IPS-18c (cell line): ENCODE data around the gene LRP1B.

Experiments
- H3K4me3 ChIP-seq: 2 replicates; pipeline ENCODE4 v1.7.0; 2013; ENCODE audit warnings: low read depth, mild to moderate bottlenecking, low read length, moderate library complexity; ENCODE audit not compliant: insufficient read depth
- H3K9me3 ChIP-seq: one replicate; pipeline ENCODE4 v1.6.1; 2013; ENCODE audit warnings: mild to moderate bottlenecking, low read length, moderate library complexity; ENCODE audit not compliant: control insufficient read depth, insufficient read depth

LRP1B gene

DNA sequence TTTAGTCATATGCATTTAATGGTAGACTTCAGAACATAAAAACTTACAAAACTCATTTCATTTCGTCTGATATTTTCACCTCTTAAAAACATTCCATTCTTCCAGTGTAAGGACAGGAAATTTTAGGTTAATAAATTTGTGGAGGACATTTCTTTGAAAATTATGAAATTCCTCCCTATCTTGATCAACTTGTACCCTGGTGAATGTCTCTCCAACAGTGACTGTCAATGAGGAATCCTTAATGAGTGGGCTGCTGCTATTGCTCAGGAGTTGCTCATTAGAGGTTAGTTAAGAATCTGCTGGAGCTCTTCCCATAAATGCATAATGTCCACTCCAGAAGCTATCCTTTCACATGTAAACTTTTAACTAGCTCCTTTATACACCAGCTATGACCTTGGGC, 69.1 kb downstream of the LRP1B start:
- no peak overlapping the region for H3K4me3 ChIP-seq
- no peaks in the 10 kb centered on the region for H3K9me3 ChIP-seq

DNA sequence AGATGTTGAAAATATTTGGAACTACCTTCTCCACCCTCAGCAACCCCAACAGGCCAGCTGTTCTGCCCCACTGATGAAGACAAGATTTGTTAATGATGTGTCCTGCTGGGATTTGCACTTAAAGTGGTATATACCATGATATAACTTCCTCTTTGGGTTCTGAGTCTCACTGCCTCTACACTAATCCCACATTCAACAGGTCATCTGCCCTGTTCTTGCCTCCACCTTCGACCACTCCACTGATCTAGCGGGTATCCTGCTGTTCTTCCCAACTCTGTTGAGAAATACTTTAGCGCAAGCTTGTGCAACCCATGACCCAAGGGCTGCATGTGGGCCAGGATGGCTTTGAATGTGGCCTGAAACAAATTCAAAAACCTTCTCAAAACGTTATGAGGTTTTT, 72.7 kb downstream of the LRP1B start:
- H3K4me3 ChIP-seq: no peak overlapping the region
- H3K9me3 ChIP-seq: no peaks in the 10 kb centered on the region

DNA sequence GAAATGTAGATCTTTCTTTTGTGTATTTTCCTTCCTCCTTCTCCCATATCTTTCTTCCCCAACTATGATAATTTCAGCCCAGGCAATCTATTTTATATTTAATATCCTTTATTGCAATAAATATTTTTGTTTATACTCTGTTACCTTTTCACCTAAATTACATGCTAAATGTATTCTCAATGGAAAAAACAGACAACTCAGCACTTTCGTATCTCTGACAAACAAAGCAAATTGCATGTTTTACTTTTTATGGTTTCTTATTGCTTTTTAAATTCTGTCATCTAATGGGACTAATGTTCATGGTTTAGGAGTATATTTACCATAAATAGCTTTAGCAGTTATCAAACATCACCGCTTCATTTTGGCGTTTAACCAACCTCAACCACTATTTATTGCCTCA, 74.0 kb downstream of the LRP1B start:
- no peak overlapping the region for H3K4me3 ChIP-seq
- no peaks in the 10 kb centered on the region for H3K9me3 ChIP-seq

DNA sequence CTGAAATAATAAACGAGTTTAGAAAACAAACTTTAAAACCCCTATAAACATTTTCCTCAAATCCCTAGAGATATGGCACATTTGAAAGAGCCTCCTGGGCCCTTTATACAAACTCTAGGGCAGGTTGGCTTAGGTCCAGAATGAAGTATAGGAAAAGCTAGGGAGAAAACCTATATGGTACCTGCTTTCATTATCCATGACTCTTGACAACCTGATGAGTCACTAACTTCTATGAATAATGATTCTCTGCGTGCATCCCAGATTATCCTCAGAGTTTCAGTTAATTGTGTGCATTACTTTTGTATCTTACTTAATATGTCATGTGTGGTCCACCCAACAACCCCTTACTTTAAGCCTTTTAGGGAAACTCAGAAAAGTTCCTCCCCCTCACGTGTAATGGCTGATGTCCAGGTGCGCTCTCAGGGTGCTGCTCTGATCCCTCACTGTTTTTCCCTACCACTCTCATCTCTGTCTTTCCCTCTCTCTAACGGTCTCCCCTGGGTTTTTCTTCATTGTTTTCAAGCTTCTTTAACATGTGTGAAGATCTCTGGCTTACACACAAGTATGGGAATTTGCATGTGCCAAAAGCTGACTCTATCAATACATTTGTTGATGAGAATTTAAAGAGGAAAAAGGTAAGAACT, 78.5 kb downstream of the LRP1B start:
- H3K4me3 ChIP-seq: no peak overlapping the region

DNA sequence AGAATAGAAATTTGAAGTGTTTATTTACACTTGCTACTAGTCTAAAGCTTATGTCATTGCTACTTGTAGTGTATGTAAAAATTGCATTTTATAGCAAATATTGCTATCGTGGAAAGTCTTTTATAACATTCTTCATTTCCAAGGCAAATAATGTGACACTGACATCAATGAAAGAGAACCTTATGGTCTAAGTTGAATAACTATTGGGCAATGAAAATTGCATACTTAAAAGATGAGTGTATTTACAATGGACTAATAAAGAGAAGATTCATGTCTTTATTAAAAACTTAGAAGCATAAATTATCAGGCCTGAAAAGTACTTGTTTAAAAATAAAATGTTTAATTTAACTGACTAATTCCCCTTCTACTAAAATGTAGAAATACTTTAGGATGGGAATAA, 82.2 kb downstream of the LRP1B start:
- Histone ChIP-seq H3K9me3 (no peaks in the 10 kb centered on the region), H3K4me3 (no peak overlapping the region)

More for the DNA sequence above, 78.5 kb downstream of the LRP1B start:
- H3K9me3 ChIP-seq: no peaks in the 10 kb centered on the region

DNA sequence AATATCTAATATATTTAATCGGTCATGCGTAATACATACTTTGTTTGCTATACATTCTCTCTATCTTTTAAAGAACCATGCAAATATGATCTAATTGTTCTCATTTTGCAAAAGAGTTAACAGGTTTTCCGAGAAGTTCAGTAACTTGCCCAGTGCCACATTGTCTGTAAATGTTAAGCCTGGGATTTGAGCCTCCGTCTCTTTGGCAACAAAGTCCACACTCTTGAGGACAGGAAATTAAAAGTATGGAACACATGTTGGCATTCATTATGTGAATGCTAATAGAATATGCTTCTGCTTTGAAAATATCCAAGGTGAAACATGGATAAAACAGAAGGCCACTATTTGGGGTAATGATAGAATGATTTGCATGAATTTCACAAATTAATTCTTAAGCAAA, 85.2 kb downstream of the LRP1B start:
- Histone ChIP-seq H3K9me3 (no peaks in the 10 kb centered on the region), H3K4me3 (no peak overlapping the region)

DNA sequence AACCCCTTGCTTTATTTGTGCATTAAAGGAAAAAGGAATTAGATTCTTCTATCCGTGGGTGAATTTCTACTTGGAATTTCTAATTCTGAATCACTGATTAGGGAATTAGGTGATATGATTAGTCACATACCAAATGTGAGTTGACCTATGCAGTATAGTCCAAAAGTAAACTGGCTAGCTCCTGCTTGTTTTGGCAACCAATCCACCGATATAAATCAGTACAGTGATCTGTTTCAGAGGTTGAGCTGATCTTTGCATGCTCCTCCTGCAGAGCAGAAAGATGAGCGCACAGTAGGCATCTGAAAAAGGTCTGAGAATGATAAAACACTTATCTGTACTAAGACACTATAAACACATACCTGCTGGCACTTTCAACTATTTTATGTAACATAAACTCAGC, 86.6 kb downstream of the LRP1B start:
- Histone ChIP-seq H3K4me3 (no peak overlapping the region), H3K9me3 (no peaks in the 10 kb centered on the region)

DNA sequence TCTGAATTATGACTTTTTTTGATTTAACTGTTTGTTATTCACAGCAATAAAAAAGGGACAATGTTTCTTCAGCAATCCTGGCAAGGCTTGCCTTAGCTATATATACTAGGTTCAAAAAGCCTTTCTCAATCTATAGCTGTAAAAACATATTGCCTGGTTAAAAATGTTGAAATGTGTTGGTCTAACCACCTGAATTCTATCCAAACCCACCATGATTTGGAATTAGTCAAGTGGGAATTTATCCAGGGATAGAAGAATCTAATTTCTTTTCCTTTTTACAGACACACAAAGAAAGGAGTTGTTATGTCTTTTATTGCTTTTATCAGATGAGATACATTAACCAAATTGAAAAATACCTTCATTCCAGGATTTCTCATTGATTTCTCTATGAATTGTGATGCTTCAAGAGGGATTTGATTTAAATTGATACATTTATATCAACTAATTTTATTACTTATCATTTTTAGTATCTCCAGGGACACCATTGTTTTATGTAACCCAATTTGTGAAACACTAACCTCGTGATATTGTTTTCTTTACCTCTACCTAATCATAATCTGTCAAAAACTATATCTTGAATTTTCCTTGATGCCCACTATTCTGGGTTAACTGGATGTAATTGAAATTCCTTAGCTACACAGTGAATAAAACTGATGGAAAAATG, 88.1 kb downstream of the LRP1B start:
- Histone ChIP-seq H3K9me3 (no peaks in the 10 kb centered on the region), H3K4me3 (no peak overlapping the region)

DNA sequence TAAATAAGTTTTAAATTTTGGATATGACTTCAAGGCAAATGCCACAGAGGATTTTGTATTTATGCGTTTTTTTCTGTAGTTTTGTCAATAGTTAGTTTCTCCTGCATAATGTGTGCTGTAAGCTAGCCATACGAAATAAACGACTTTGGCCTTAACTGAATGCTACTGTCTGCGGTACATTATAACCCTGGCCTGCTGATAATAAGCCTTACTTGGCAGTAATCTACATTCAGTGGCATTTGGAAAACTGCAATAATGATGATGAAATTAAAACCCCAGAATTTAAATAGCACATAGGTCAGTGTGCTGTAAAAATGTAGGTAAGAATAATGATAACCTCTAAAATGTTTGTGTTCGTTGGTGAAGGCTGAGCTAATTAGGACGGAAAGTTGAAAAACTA, 88.8 kb downstream of the LRP1B start:
- Histone ChIP-seq H3K4me3 (no peak overlapping the region), H3K9me3 (no peaks in the 10 kb centered on the region)

DNA sequence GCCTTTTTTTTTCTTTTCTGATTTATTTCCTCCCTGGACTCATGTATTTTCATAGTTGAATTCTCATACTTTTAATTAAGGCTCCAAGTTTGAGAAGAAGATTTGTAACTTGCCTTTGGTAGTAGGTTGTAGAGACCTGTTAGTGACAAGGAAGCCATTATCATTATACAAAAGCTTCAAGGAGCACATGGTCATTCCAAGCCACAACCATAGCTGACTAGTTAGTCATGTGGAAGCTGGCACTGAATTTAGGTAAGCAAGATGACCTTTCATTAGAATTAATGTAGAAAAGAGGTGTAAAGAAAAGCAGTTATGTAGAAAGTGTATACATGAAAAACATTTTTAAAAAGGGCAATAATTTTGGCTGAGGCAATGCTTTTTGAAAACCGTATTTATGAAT, 89.7 kb downstream of the LRP1B start:
- Histone ChIP-seq H3K9me3 (no peaks in the 10 kb centered on the region), H3K4me3 (no peak overlapping the region)

DNA sequence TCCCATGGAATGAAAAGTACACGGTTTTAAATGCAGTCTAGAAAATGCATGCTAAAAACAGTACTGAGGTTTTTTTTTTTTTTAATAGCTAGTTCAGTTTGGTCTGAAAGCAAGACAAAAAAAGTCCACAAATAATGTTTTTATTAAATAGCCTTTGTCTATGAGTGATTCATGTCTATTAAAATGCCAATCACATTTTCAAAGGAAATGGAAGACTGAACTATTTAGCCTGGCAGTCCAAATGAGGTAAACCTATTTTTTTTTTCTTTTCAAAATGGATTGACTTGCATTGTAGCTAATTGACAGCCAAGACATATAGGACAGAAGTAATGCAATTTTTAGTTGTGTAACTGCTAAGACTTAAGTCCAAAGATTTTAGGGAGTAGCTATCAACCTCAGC, 90.3 kb downstream of the LRP1B start:
- Histone ChIP-seq H3K4me3 (no peak overlapping the region), H3K9me3 (no peaks in the 10 kb centered on the region)

DNA sequence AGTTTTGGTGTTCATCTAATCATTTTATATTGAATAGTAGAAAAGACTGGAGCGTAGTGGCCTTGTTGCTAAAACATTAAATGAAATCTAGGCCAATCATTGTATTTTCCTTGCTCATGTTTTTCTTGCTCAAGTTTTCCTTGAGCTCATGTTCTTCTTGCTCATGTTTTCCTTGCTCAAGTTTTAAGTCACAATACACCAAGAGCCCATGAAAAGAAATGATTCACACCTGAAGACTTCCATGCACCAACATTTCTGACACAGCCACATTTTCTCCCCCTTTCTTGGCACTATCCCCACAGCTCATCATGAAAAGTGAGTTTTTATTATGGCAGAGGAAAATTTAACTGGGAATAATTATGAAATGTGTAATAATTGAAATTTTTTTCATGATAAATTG, 92.0 kb downstream of the LRP1B start:
- Histone ChIP-seq H3K4me3 (no peak overlapping the region), H3K9me3 (no peaks in the 10 kb centered on the region)

DNA sequence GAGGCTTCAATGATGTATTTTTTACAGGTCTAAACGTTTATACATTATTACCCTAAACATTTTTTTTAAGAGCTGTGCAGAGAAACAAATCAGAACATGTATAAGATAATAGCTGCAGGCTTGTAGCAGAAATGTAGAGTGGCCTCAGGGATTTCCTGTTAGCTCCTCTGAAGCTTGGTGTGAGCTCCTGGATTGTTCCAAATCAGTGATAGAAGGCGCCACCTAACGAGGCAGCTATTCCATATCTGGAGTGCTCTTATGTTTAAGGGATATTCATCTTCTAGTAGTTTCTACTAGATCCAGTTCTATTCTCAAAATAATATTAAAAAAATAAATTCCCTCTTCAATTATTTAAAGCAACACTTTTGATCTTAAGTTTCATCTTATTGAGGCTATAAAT, 93.1 kb downstream of the LRP1B start:
- no peaks in the 10 kb centered on the region for H3K9me3 ChIP-seq
- no peak overlapping the region for H3K4me3 ChIP-seq

DNA sequence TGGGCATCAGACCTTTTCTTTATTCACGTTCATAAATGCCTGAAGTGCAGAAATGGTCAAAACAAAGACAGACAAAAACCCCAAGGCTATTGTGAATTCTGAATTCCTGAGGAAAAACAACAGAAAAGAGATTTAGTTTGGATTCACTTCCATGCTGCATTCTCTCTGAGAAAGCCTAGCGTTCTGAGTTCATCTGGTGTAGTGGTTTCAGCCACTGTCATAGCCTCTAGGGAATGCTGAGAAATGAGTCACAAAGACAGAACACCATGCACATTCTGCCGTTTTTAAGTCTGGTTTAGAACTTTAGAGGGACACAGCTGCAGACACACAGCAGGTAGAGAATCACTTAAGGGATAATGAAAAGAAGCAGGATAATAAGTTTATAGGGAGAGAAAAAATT, 93.8 kb downstream of the LRP1B start:
- no peaks in the 10 kb centered on the region for H3K9me3 ChIP-seq
- H3K4me3 ChIP-seq: no peak overlapping the region

DNA sequence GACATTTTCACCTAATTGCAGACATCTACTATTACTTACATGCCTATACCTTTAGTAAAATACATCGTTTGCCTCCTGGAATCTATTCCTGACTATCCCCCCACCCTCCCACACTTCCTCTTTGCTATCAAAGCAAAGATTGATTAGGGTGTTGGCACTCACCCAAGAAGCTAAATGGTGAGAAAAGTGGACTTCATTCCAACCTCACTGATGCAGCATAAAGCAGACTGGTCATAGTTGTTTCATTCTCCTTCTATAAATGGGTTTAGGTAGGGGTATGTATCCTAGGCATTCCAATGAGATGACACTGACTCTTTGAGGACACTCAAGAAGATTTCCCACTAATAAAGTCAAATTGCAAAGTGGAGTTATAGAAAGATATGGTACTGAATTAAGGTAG, 97.4 kb downstream of the LRP1B start:
- Histone ChIP-seq H3K9me3 (no peaks in the 10 kb centered on the region), H3K4me3 (no peak overlapping the region)

DNA sequence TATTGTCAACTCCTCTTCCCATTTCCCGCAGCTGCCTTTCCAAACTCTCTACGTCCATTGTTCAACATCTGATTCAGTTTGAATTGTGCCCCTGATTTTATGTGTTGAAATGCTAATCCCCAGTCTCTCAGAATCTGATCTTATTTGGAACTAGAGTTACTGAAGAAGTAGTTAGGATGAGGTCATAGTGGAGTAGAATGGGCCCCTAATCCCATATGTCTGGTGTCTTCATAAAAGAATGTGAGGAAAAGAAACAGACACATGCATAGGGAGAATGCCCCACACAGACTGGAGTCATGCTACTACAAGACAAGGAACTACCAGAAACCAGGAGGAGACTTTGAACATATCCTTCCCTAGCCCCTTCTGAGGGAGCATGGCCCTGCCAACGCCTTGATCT, 99.2 kb downstream of the LRP1B start:
- H3K4me3 ChIP-seq: no peak overlapping the region
- no peaks in the 10 kb centered on the region for H3K9me3 ChIP-seq

DNA sequence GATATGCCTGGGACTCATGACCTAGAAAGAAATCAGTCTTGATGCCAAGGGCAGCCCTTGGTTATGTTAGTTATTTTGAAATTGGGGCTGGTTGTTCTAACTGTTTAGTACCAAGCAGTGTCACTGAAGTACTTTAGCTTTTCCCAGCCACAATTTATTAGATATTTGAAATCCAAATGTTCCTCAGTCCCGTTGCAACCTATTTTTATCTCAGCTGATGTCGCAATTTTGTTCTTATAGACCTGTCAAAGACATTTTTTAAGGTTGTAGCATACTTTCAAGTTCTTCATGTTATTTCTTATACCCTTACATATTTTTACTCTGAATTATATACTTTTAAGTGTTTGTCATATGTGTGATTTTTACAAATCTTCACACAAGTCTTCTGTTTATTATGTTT, 100.1 kb downstream of the LRP1B start:
- Histone ChIP-seq H3K4me3 (no peak overlapping the region), H3K9me3 (no peaks in the 10 kb centered on the region)

DNA sequence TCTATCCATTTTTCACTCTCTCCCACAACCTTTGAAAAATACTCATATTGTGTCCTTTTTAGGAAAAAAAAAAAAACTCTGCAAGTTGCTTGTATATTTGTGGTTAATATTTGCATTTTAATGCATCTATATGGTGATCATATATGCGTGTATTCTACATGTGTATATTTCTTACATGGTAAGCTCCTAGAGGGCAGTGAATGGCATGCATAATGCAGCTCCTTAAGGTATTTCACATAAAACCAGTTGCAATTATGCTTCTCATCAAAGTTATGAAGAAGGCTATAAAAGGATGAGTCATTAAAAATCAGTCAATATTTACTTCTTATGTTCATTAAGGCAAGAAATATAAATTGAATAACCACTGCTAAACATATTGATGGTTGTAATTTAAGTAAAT, 100.8 kb downstream of the LRP1B start:
- H3K4me3 ChIP-seq: no peak overlapping the region
- no peaks in the 10 kb centered on the region for H3K9me3 ChIP-seq

DNA sequence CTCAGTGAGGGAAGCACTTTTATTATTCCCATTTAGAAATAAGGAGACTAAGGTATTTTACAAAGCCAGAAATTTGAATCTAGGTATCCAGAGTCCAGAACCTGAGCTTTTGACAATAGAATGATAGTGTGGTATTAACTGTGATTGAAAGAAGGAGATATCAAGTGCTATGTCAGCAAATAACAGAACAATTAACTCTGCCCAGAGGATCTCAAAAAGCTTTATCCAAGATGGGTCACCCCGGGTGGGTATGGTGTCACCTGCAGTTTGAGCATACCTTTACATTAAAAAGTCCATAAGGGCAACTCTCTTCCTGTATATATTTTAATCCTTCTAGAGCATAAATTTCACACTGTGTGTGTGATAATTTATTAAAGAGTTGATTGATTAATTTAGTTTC, 105.4 kb downstream of the LRP1B start:
- Histone ChIP-seq H3K9me3 (no peaks in the 10 kb centered on the region), H3K4me3 (no peak overlapping the region)
